Upper lobe of left lung (tissue), 4 donors: ENCODE data around the gene NOL4L.

Experiments
- CTCF ChIP-seq, 6 experiments: fragments of 450-650 bp in 4 of 6; fragments of 200-600 bp in 2 of 6; sonication (generic) in 2 of 6; IDR thresholded peaks; one replicate each; pipeline ENCODE4 v1.5.1; 2016 to 2019; ENCODE audit warnings: antibody characterized with exemption in 6 of 6
- POLR2A ChIP-seq, 4 donors: fragments of 450-650 bp; IDR thresholded peaks; one replicate each; pipeline ENCODE4 v1.5.1; 2016 to 2017; ENCODE audit warnings: antibody characterized with exemption in 4 of 4, mild to moderate bottlenecking in 2 of 4

- TF ChIP-seq CTCF (IDR thresholded peaks at IDR 0.05) (no peak), POLR2A (IDR thresholded peaks at IDR 0.05) (no peak)
These were observed 15.5 kb downstream of the NOL4L start for GRCh38 chr20:32569380-32570305.
